ENCODE data around the gene MEX3A.
"Not testable (repeated sequence)": the region's sequence is repeated elsewhere in the genome, so short reads cannot be mapped to it uniquely, and the experiment has no call there.

- TF ChIP-seq CTCF (IDR thresholded peaks at IDR 0.05; ENCODE audit: low read length); EZH2 (optimal IDR thresholded peaks at IDR 0.05; ENCODE audit: low read depth, low read length); EZH2phosphoT487 (IDR thresholded peaks at IDR 0.05; ENCODE audit: low read length): not testable (repeated sequence)
Measured at GRCh38 chr1:156071332-156071816, 10.9 kb downstream of the MEX3A start.

Data from MM.1S (cell line).